ENCODE data around the gene NFIL3.
"Not testable (repeated sequence)": the region's sequence is repeated elsewhere in the genome, so short reads cannot be mapped to it uniquely, and the experiment has no call there.

The NFIL3 gene, protein sequence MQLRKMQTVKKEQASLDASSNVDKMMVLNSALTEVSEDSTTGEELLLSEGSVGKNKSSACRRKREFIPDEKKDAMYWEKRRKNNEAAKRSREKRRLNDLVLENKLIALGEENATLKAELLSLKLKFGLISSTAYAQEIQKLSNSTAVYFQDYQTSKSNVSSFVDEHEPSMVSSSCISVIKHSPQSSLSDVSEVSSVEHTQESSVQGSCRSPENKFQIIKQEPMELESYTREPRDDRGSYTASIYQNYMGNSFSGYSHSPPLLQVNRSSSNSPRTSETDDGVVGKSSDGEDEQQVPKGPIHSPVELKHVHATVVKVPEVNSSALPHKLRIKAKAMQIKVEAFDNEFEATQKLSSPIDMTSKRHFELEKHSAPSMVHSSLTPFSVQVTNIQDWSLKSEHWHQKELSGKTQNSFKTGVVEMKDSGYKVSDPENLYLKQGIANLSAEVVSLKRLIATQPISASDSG

DNA sequence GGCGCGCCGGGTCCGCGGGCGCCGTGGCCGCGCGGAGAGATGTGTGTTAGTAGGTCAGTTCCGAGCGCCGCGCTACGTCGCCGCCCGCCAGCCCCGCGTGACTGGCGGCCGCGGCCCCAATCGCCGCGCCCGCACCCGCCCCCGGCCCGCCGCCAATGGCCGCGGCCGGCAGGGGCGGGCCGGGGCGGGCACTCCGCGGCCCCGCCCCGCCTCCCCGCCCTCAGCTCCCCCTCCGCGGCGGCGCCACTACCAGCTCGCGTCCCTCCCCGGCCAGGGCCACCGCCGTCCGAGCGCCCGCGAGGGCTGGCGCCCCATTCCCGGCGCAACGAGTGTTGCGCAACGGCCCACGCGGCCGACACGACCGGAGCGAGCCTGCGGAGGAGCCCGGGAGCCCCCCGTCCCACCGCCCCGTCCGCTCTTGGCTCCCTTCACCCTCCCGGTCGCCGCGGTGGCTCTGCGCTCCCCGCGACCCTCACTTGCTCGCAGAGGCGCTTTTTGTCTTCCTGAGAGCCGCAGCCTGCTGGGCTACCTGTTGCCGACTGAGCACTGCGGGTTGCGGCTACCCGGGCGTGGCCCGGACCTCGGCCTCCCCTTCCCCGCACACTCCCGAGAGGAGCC lies at the start of gene NFIL3:
Gene NFIL3, minus strand, starts transcription at position 48 of the 618 bp plus-strand sequence. CDS start 13,098 bp downstream, outside the sequence.
- peak; percentile 49 to 54 for DNase-seq

DNA sequence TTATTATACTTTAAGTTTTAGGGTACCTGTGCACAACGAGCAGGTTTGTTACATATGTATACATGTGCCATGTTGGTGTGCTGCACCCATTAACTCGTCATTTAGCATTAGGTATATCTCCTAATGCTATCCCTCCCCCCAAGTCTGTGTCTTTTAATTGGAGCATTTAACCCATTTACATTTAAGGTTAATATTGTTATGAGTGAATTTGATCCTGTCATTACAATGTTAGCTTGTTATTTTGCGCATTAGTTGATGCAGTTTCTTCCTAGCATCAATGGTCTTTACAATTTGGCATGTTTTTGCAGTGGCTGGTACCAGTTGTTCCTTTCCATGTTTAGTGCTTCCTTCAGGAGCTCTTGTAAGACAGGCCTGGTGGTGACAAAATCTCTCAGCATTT lies 47.9 kb upstream of the NFIL3 start:
- not testable (repeated sequence) for DNase-seq

DNA sequence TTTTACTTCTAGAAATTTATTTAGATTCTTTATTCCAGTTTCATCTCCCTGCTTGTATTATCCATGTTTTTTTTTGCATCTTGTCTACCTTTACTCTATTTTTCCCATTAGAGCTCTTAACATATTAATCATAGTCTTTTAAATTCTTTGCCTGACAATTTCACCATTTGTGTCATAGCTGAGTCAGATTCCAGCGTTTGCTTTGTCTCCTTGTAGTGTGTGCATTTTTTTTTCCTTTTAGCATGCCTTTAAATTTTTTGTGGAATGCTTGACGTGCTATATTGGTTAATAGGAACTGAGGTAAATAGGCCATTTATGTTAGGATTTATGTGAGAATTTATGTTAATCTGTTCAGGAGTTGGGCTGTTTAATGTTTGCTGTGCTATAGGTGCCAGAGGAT lies 41.8 kb upstream of the NFIL3 start:
- DNase-seq: no peak

DNA sequence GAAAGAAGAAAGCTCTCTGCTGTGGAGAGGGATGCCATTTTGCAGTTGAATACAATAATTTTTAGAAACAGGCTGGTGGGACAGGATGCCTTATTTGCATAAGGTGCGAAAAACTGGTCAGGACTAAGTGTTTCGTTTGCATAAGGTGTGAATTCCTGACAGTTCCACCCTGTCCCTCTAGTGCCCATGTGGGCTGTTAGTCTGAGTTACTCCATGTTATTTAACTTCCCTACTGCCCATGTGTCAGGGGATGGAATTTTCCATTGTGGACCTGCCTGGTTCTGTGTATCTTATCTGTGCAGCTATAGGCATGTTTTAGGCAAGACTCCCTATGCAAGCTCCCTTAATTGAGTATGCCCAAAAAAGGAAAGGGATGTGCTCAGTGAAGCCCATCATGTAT lies 35.3 kb upstream of the NFIL3 start:
- DNase-seq: no peak

DNA sequence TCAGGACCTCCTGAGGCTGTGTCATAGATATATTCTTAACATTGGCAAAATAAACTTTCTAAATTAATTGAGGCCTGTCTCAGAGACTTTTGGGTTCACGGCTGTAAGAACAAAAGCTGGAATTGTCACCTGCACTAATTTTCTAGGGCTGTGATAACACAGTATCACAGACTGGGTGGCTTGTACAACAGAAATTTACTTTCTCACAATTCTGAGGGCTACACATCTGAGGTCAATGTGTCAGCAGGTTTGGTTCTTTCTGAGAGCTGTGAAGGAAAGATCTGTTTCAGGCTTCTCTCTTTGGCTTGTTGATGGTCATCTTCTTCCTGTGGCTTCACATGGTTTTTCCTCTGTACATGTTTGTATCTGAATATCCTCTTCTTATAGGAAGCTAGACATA lies 29.2 kb upstream of the NFIL3 start:
- DNase-seq: no peak

DNA sequence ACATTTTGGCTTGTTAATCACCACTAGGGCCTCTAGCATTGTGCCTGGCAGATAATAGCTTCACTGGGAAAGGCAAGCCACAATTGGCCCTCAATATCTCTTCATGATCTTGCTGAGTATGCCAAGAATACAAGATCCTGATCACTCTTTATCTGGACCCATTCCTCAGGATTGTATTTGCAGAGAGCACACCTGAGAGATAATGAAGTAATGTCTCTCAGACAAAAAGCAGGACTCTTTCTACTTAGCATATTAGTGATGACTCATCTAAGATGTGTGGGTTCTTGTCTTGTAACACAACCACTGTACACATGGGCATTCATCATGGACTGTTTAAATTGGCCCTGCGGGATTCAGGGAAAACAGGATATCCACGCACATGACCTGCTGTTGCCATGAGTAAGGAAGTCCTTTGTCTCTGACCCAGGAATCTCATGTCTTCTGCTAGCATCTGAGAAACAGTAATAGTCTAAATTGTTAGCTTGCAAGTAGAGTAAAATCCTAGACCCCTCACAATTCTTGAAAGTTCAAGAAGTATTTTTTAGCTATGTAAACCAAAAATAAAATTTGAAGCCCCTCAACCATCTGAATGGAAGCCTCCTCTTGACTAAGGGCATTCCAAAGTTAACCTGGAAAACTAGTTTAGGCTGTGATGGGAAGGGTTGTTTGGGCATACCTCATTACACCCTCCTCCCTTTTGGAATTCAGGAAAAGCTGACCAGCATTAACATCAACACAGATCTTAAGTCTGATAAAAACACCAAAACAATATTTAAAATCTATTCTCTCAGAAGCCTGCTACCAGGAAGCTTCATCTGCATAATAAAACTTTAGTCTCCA lies 28.0 kb upstream of the NFIL3 start:
- no peak for DNase-seq

DNA sequence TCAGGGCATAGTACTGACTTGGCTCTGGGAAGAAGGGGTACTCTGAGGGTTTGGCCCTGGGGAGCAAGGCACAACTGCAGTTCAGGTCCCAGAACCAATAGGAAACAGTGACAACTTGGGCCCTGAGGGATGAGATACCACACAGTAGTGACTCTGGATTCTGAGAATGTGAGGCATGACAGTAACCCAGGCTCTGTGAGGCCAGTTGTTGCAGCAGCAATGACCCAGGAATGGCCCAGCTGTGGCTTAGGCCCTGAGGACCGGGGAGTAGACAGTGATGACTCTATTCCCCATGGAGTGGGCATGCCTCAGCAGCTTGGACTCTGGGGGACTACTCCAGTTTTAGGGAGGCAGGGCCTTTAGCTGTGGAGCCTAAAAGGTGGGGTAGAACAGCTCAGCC lies 21.5 kb upstream of the NFIL3 start:
- no peak for DNase-seq

DNA sequence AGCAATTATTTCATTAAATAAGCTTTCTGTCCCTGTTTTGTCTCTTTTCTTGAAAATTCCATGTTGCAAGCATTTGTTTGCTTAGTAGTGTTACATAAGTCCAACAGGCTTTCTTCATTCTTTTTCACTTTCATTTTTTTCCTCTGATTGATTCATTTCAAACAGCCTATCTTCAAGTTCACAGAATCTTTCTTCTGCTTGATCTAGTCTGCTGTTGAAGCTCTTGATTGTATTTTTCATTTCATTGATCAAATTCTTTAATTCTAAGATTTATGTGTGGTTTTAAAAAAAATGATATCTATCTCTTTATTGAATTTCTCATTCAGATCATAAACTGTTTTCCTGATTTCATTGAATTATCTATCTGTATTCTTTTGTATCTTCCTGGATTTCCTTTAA lies 20.4 kb upstream of the NFIL3 start:
- DNase-seq: no peak

DNA sequence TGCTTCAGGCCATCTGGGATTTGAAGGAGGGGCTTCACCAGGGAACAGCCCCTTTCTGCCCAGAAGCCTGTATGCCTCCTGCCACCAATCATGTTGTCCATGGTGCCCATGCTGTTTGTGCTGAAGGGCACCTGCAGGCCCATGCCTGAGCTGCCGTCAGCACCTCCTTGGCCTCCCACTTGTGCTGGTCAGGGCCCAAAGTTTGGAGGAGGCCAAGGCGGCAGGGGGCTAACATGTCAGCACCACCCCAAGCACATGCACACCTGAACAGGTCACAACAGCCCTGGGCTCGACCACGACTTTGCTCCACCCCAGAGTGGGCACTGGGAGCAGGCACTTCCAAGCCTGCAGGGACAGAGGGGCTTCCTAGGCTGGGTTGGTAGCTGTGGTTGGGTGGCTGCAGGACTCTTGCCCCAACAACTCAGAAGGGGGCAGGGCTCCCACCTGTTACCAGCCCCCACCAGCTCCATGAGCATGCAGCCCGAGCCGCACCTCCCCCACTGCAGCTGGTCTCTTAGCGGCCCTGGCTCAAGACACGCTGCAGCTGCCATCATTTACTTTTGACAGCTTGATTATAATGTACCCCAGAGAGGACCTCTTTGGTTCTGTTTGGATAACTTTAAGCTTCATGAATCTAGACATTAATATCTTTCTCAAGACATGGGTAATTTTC lies 19.8 kb upstream of the NFIL3 start:
- DNase-seq: no peak

DNA sequence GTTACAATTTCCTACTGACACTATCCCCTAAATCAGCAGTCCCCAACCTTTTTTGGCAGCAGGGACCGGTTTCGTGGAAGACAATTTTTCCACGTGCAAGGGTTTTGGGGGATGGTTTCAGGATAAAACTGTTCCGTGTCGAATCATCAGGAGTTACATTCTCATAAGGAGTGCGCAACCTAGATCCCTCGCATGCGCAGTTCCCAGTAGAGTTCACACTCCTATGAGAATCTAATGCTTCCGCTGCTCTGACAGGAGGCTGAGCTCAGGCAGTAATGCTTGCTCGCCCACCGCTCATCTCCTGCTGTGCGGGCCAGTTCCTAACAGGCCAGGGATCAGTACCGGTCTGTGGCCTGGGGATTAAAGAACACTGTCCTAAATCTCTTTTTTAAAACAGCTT lies 13.2 kb upstream of the NFIL3 start:
- no peak for DNase-seq

DNA sequence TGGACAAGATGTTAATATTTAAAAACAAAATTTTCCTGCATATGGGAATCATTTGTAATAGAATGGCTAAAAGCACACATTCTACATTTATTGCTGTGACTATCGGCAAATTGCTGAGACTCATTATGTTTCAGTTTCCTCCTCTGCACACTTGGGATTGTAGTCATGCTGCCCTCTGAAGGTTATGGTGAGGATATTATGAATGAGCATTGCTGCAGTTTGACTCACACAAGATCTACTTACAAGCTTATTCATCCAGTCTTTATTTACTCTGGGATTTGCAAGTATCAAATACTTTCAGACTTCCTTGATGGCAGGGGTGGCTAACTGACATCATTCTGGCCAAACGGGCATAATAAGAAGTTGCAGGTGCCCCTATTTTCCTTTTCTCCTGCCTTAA lies 9.5 kb upstream of the NFIL3 start:
- no peak for DNase-seq

DNA sequence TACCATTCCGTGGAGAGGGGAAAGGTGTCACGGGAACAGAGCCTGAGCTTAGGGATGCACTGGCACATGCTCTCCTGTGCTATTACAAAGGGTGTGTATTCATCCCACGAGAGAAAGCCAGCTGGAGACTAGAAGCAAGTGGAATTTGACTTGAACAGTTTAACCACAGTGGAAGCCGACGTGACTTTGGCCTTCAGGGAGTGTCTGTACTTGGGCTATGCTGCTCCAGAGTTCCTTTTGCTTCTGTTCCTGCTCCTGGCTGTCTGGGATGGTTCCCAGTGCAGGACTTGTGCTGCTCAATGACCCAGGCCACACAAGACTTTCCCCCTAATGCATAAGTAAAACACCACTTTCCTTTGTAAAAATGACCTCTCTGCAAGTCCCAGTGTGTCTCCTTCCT lies 7.9 kb upstream of the NFIL3 start:
- DNase-seq: no peak

DNA sequence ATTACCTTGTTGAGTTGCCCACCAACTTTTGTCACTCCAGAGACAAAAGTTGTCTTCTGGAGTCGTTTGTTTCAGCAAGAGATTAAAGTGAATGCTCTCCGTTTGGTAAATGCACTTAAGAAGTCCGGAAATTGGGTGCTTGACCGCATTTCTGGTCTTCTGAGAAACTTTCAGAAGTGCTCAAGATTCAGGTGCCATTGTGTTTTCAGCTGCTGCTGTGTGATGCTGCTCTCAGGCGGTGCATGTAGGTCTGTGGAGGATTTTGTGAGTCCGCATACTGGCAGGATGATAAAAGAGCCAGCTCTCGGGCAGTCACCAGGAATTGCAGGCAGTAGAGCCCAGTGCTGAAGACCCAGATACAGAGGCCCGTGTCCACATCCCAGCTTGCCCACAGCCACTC lies 5.9 kb upstream of the NFIL3 start:
- DNase-seq: no peak

DNA sequence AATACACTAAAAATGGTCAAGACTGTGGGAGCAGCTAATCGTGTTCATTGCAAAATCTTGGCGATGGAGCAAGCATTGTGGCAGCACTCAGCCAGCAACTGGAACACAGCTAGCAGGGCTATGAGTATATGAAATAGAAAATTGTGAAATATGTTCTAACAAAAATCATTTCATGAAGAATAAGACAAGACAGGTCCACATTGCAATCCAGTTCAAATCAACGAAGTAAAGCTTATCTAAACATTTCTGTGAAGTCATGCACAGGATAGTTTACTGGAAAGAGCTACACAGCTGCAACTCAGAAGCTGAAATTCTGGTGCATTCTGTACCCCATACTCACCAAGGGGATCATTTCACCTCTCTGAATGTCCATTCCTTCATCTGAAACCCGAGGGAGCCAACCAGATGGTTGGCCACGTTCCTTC lies 5.3 kb upstream of the NFIL3 start:
- DNase-seq: no peak

DNA sequence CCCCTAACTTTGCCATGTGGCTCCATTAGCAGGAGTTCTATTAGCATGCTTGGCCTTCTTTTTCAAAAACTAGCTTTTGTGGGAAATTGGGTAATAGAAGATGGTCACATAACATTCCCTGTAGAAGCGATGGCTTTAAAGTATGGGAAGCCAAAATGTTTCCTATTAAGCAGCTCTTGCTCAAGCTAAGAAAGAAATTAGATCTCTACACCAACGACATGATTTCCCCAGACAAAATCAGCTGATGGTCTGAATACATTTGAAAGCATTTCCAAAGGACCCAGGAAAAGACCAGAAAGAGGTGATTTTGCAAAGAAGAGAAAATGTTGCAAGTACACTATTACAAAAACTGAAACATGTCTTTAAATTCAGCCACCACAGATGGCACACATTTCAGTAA lies 4.8 kb upstream of the NFIL3 start:
- no peak for DNase-seq

DNA sequence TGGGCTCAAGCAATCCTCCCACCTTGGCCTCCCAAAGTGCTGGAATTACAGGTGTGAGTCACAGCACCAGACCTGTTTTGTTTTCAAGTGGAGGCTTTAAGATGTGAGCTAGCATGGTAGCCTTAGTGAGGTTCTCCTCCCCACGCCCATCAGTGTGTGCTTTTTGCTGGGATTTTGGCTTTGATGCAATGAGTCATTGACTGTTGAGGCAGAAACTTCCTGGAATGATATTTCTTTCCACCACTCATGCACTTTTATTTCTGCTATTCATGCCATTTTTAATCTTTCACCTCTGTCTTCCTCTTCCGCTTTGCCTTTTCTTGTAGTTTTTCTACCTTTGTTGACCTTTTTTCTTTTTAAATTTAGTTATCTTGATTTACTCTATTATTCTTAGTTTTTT lies 4.2 kb upstream of the NFIL3 start:
- DNase-seq: no peak

DNA sequence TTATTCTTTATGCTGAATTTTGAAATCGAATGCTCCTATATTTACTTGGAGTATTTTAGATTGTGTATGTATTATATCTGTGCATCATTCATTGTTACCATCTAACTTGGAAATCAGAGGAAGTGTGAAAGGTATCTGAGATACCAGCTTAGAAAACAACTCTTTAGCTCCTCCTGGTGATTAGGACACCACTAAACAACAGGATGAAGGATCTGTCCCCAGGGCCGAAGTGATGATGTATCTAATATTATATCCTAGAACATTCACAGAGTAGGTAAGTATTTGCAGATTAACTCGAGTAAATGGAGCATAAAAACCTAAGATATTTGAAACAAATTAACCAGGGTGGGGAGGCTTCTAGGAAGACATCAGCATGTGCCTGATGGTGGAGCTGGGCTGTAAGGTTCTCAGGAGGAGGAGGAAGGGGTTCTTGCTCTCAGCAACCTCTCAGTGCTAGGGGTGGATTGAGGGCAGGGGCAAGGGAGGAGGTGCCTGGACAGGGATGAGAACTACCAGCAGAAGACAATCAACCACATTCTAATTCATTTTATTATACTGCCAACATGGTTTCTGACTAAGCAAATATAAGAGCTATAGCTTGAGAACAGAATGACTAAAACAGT lies 2.6 kb upstream of the NFIL3 start:
- DNase-seq: no peak

DNA sequence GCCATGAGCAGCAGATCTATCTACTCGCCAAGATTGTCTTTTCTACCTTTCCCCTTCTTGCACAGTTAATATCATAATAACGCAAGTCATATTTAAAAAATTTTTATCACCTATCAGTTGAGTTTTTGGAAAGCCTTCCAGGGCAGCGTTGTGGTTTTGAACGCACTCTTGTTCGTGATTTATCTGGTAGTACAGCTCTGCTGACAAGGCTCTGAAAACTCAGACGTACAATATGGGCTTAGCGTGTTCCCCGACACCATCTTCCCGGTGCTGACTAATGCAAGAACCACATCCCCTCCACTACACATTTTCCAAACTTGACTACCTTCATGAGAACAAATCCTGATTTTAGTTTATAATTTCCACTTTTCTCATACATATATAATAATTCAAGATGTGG lies 1.6 kb upstream of the NFIL3 start:
- DNase-seq: no peak

DNA sequence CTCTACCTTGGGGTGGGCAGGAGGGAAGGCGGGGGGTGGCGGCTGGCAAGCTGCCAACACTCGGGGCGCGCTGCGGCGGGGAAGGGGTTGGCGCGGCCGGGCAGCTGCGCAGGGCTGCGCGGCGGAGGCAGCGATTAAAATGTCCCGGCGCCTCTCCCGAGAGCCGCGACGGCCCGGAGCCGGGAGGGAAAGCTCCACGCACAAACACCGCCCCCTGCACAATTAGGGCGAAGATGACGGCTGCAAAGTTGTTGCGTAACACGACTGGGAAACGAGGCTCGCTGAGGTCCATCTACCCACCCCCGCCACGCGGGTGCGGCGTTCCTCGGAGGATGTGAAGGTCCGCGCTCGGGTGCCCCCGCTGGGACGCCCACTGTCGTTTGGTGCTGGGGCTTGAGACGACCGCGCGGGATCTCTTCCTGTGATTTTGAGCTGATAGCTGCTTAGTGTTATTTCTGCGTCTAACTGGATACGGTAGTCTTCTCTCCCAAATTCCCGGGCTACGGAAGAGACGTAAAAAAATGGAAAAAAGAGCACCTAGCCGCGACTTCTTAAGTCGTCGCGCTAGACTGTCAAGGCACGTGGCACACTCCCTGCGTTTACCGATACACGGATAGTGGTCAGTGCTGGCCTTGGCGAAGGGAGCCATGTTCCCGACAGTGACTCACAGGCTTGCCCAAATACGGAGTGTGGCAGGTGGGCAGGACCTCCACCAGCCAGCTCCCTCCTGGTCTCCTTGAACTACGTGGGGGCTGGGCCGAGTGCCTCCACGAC lies 958 bp upstream of the NFIL3 start:
- DNase-seq: peak; percentile 40 to 46

DNA sequence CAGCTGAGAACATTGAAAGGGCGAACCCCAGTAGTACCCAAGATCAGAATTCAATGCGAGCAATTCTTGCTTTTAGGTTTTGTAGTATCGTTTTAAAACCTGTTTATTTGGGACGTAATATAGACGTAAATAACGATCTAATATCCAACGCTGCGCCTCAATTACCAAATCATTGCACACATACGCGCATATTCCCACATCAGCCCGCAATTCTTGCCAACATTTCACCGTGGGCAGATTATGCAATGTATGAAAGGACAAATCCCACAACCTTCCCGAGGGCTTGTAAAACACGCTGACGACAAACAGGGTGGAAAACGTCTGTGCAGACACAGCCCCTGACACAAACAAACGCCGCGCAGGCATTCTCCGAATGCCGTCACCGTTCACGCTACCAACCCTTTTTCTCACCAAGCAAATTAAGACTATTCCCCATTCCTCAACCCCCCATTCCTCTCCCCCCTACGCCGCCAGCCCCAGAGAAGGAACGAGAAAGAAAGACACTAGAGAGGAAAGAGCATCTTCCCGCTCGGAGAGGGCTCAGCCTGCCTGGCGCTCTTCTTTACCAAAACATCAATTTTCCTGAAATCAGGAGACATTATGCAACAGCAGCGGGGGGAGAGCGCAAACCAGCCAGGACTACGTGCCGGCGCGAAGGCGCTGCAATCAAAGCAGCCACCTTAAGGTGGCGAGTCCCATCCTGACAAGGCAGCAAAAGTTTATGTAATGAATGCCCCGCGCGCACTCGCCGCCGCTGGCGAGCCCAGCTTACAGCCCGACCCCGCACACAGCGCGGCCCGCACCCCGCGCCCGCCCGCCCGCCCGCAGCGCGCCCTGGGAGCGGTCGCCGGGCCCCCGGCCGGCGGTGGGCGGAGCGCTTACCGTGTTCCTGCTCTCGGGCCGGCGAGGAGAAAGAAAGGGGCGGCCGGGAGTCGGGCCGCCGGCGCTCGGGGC lies 597 bp downstream of the NFIL3 start:
- peak; percentile 55 to 56 for DNase-seq

Data from activated CD4-positive, alpha-beta T cell treated with anti-CD3 and anti-CD28 coated beads, Interleukin-2, amount 50 U/mL, for 4 hours (primary cell).